H1 (cell line): ENCODE data around the gene TSPAN8. TPM values are rescaled to one million over a fixed set of nuclear protein-coding genes. Genes with fewer than 3 reads are reported as not detected.

Experiments used
- CTCF ChIA-PET: fragments of 300-600 bp; sonication (Branson Sonifier 250); formaldehyde crosslinking; loops from one replicate; lab custom pipeline; 2021; ENCODE audit not compliant: partially characterized antibody; lab: Charles Lee
- POLR2A ChIA-PET: fragments of 300-600 bp; sonication (Branson Sonifier 250); formaldehyde crosslinking; loops from one replicate; lab custom pipeline; 2021; ENCODE audit warnings: inconsistent platforms; ENCODE audit not compliant: partially characterized antibody; lab: Charles Lee
- DNase-seq, 2 experiments: peaks; one replicate each; pipeline versions ENCODE4 v3.0.0 to v3.0.0-alpha.2; 2010 to 2022; ENCODE audit warnings: low spot score in 2 of 2, low read depth in 1 of 2, mixed read lengths in 1 of 2
- FAIRE-seq: peaks from 2 replicates; lab custom pipeline; 2011; peaks lifted over from hg19 to GRCh38; lab: Jason Lieb, UNC
- H2AFZ ChIP-seq: 2 replicates; pipeline ENCODE4 v1.8.1; 2012; ENCODE audit warnings: low read length, inconsistent platforms
- H2AK5ac ChIP-seq: 2 replicates; pipeline ENCODE4 v1.6.1; 2013; ENCODE audit warnings: low read depth, low read length
- H2BK120ac ChIP-seq: replicated peaks from 2 replicates; pipeline ENCODE3; 2013; ENCODE audit warnings: low read depth, low read length, inconsistent platforms
- H2BK12ac ChIP-seq: 2 replicates; pipeline ENCODE4 v1.6.1; 2013; ENCODE audit warnings: low read depth, low read length
- H2BK15ac ChIP-seq: 2 replicates; pipeline ENCODE4 v1.6.1; 2013; ENCODE audit warnings: low read length
- H2BK20ac ChIP-seq: 2 replicates; pipeline ENCODE4 v1.6.1; 2013; ENCODE audit warnings: low read length
- H2BK5ac ChIP-seq: 2 replicates; pipeline ENCODE4 v1.6.1; 2013; ENCODE audit warnings: low read depth, low read length
- H3K14ac ChIP-seq: 2 replicates; pipeline ENCODE4 v1.6.1; 2013; ENCODE audit warnings: inconsistent platforms; ENCODE audit not compliant: insufficient read length
- H3K18ac ChIP-seq: 2 replicates; pipeline ENCODE4 v1.6.1; 2013; ENCODE audit warnings: low read length; ENCODE audit errors: extremely low read depth
- H3K23ac ChIP-seq: 2 replicates; pipeline ENCODE4 v1.6.1; 2013; ENCODE audit warnings: inconsistent platforms; ENCODE audit not compliant: insufficient read length
- H3K23me2 ChIP-seq: 2 replicates; pipeline ENCODE4 v1.6.1; 2013; ENCODE audit warnings: low read depth, low read length
- H3K27ac ChIP-seq: 2 replicates; pipeline ENCODE4 v1.6.1; 2011; ENCODE audit warnings: low read depth, low read length, inconsistent platforms
- H3K27me3 ChIP-seq, 4 experiments: replicated peaks in 1 of 4; 1 replicate in 1 of 4; 2 replicates in 3 of 4; pipeline versions ENCODE4 v1.6.1 to v1.8.1; 2011 to 2013; ENCODE audit warnings: low read length in 3 of 4, mild to moderate bottlenecking in 3 of 4, inconsistent platforms in 2 of 4, mixed read lengths in 2 of 4, moderate library complexity in 1 of 4; ENCODE audit not compliant: control insufficient read depth in 3 of 4, insufficient read depth in 3 of 4; ENCODE audit errors: extremely low read depth in 1 of 4
- H3K36me3 ChIP-seq, 4 experiments: 2 replicates each; pipeline versions ENCODE4 v1.6.1 to v1.8.1; 2011 to 2013; ENCODE audit warnings: mild to moderate bottlenecking in 4 of 4, low read length in 3 of 4, moderate library complexity in 2 of 4, control low read depth in 1 of 4, inconsistent platforms in 1 of 4; ENCODE audit not compliant: insufficient read depth in 4 of 4, control insufficient read depth in 2 of 4
- H3K4ac ChIP-seq: replicated peaks from 2 replicates; pipeline ENCODE3; 2013; ENCODE audit warnings: low read length, low read depth, mixed read lengths, inconsistent platforms; ENCODE audit not compliant: insufficient read length
- H3K4me1 ChIP-seq, 4 experiments: replicated peaks in 1 of 4; 1 replicate in 1 of 4; 2 replicates in 3 of 4; pipeline versions ENCODE4 v1.6.1 to v1.8.1; 2011 to 2013; ENCODE audit warnings: low read length in 3 of 4, inconsistent platforms in 2 of 4, mixed read lengths in 1 of 4; ENCODE audit not compliant: insufficient read depth in 4 of 4, control insufficient read depth in 3 of 4
- H3K4me2 ChIP-seq, 2 experiments: 2 replicates each; pipeline versions ENCODE4 v1.6.1 to v1.8.1; 2011 to 2013; ENCODE audit warnings: low read depth in 2 of 2, low read length in 2 of 2, control low read depth in 1 of 2, inconsistent platforms in 1 of 2, mild to moderate bottlenecking in 1 of 2; ENCODE audit not compliant: insufficient read depth in 1 of 2
- H3K4me3 ChIP-seq, 4 experiments: fragments of 200-600, 300-600 bp in 1 of 4; sonication (generic), shearing (Covaris generic), sonication (Bioruptor Twin) in 1 of 4; 2 replicates each; pipeline versions ENCODE4 v1.5.1 to v1.8.1; 2011 to 2016; ENCODE audit warnings: low read length in 4 of 4, low read depth in 3 of 4, control low read depth in 2 of 4, inconsistent platforms in 2 of 4, mild to moderate bottlenecking in 2 of 4, mixed read lengths in 1 of 4, moderate library complexity in 1 of 4; ENCODE audit not compliant: insufficient read depth in 2 of 4; ENCODE audit errors: extremely low read depth in 1 of 4
- H3K56ac ChIP-seq: replicated peaks from 2 replicates; pipeline ENCODE3; 2013; ENCODE audit warnings: low read depth, mild to moderate bottlenecking, mixed read lengths, low read length, inconsistent platforms; ENCODE audit not compliant: insufficient read length
- H3K79me1 ChIP-seq: 2 replicates; pipeline ENCODE4 v1.6.1; 2013; ENCODE audit warnings: low read depth, low read length, control low read depth
- H3K79me2 ChIP-seq, 2 experiments: 2 replicates each; pipeline versions ENCODE4 v1.6.1 to v1.8.1; 2012 to 2013; ENCODE audit warnings: low read length in 2 of 2, mild to moderate bottlenecking in 2 of 2, inconsistent platforms in 1 of 2; ENCODE audit not compliant: insufficient read depth in 2 of 2, control insufficient read depth in 1 of 2
- H3K9ac ChIP-seq, 4 experiments: replicated peaks in 1 of 4; 1 replicate in 1 of 4; 2 replicates in 3 of 4; pipeline versions ENCODE4 v1.6.1 to v1.8.1; 2011 to 2013; ENCODE audit warnings: low read depth in 3 of 4, low read length in 3 of 4, control low read depth in 2 of 4, mild to moderate bottlenecking in 2 of 4, moderate library complexity in 2 of 4, inconsistent platforms in 1 of 4; ENCODE audit errors: extremely low read depth in 1 of 4
- H3K9me3 ChIP-seq, 2 experiments: 2 replicates each; pipeline versions ENCODE4 v1.6.1 to v1.8.1; 2012 to 2013; ENCODE audit warnings: mild to moderate bottlenecking in 2 of 2, moderate library complexity in 2 of 2, control low read depth in 1 of 2, inconsistent platforms in 1 of 2, low read depth in 1 of 2, low read length in 1 of 2, mixed read lengths in 1 of 2; ENCODE audit not compliant: insufficient read depth in 2 of 2
- H4K20me1 ChIP-seq, 2 experiments: replicated peaks in 1 of 2; 2 replicates each; pipeline versions ENCODE3 to v1.8.1; 2011 to 2013; ENCODE audit warnings: inconsistent platforms in 2 of 2, low read length in 2 of 2, mild to moderate bottlenecking in 1 of 2; ENCODE audit not compliant: insufficient read depth in 2 of 2, control insufficient read depth in 1 of 2
- H4K5ac ChIP-seq: 2 replicates; pipeline ENCODE4 v1.6.1; 2013; ENCODE audit warnings: low read length, low read depth, mixed read lengths, inconsistent platforms; ENCODE audit not compliant: insufficient read length
- H4K8ac ChIP-seq: 2 replicates; pipeline ENCODE4 v1.8.0; 2013; ENCODE audit warnings: mild to moderate bottlenecking, moderate library complexity, low read length, inconsistent platforms; ENCODE audit not compliant: insufficient read depth; ENCODE audit errors: extremely low read depth
- H4K91ac ChIP-seq: replicated peaks from 2 replicates; pipeline ENCODE3; 2013; ENCODE audit warnings: low read length, mixed read lengths, inconsistent platforms; ENCODE audit not compliant: insufficient read length
- EGR1 ChIP-seq: IDR thresholded peaks from 2 replicates; pipeline ENCODE4 v1.6.1; 2011; ENCODE audit warnings: low read depth, low read length, borderline replicate concordance
- EZH2 ChIP-seq: fragments of 200-600 bp; sonication (generic); IDR thresholded peaks from 2 replicates; pipeline ENCODE4 v1.7.1; 2012; ENCODE audit warnings: low read depth, mild to moderate bottlenecking, moderate library complexity, low read length, inconsistent platforms; ENCODE audit not compliant: severe bottlenecking
- GABPA ChIP-seq: IDR thresholded peaks from 2 replicates; pipeline ENCODE4 v1.6.1; 2011; ENCODE audit warnings: mild to moderate bottlenecking, low read length, moderate library complexity, borderline replicate concordance; ENCODE audit not compliant: insufficient read depth
- MAX ChIP-seq: IDR thresholded peaks from 2 replicates; pipeline ENCODE4 v1.6.1; 2012; ENCODE audit warnings: inconsistent platforms
- POLR2A ChIP-seq, 2 experiments: IDR thresholded peaks; 1 replicate in 1 of 2; 2 replicates in 1 of 2; pipeline ENCODE4 v1.6.1; 2011; ENCODE audit warnings: low read depth in 2 of 2, low read length in 2 of 2, mild to moderate bottlenecking in 2 of 2; ENCODE audit errors: control extremely low read depth in 1 of 2
- POU5F1 ChIP-seq: IDR thresholded peaks from 2 replicates; pipeline ENCODE4 v1.6.1; 2011; ENCODE audit warnings: low read depth, mild to moderate bottlenecking, low read length, moderate library complexity
- RAD21 ChIP-seq, 2 experiments: IDR thresholded peaks in 1 of 2; conservative IDR thresholded peaks in 1 of 2; 2 replicates each; pipeline ENCODE4 v1.6.1; 2011; ENCODE audit warnings: low read depth in 2 of 2, low read length in 2 of 2, improper control_type of control experiment in 1 of 2, inconsistent platforms in 1 of 2, mild to moderate bottlenecking in 1 of 2, moderate library complexity in 1 of 2
- SIRT6 ChIP-seq: IDR thresholded peaks from one replicate; pipeline ENCODE4 v1.7.1; 2012; ENCODE audit warnings: low read length, inconsistent platforms
- SRF ChIP-seq: IDR thresholded peaks from 2 replicates; pipeline ENCODE4 v1.6.1; 2011; ENCODE audit warnings: mild to moderate bottlenecking, low read depth, low read length, moderate library complexity
- TEAD4 ChIP-seq: IDR thresholded peaks from 2 replicates; pipeline ENCODE4 v1.6.1; 2012; ENCODE audit warnings: low read depth, low read length, inconsistent platforms, mixed read lengths
- polyA plus RNA-seq, 7 experiments: library from polyadenylated mRNA; depleted of rRNA in 3 of 7; stranded (reverse) in 5 of 7; unstranded in 2 of 7; fragments of >200 nt in 5 of 7; fragments of 200-250 nt in 2 of 7; gene quantifications; 1 replicate in 5 of 7; 2 replicates in 1 of 7; 4 replicates in 1 of 7; pipeline versions ENCODE4 v1.2.1 to v1.2.3, GENCODE V29; 2011 to 2013; ENCODE audit warnings: missing spikeins in 2 of 7, mixed read lengths in 2 of 7
- total RNA-seq: library from RNA; stranded (reverse); fragmentation: NEBNext Ultra II Directional; extraction: Animal tissue kit (Norgen Biotek cat#: 25700); gene quantifications from 2 replicates; pipeline ENCODE4 v1.2.1, GENCODE V29; 2021
- TF ChIP-seq, protein P1 (sequence below), 3 experiments: IDR thresholded peaks; 1 replicate in 2 of 3; 2 replicates in 1 of 3; pipeline versions ENCODE4 v1.5.1 to v1.6.1; 2011; ENCODE audit warnings: low read length in 3 of 3, mild to moderate bottlenecking in 3 of 3, inconsistent platforms in 2 of 3, low read depth in 1 of 3, moderate library complexity in 1 of 3; ENCODE audit not compliant: insufficient read depth in 1 of 3; ENCODE audit errors: control extremely low read depth in 1 of 3
- TF ChIP-seq, protein P2 (sequence below): IDR thresholded peaks from 2 replicates; pipeline ENCODE4 v1.6.1; 2012; ENCODE audit warnings: inconsistent platforms

The TSPAN8 gene
- total and polyA plus RNA-seq, 2 of the 8 experiments (the other 6 are each of a cell fraction or from before 2014, with no cell fraction given) = not detected

- H4K5ac ChIP-seq = no peak overlapping the region
- no peaks in the 10 kb centered on the region for H4K20me1 ChIP-seq
- H3K79me1 ChIP-seq = no peaks in the 10 kb centered on the region
- H2AK5ac ChIP-seq = no peak overlapping the region
- no peak overlapping the region for H2BK20ac ChIP-seq
- H3K4me1 ChIP-seq = no peaks in the 10 kb centered on the region
- no peak overlapping the region for H4K8ac ChIP-seq
- ChIA-PET CTCF (no interaction called here), POLR2A (no interaction called here)
- H3K56ac ChIP-seq = no peak overlapping the region
- no peak overlapping the region for H2BK15ac ChIP-seq
- no peak overlapping the region for H3K4me3 ChIP-seq
- no peak overlapping the region for H2BK5ac ChIP-seq
- no peaks in the 10 kb centered on the region for H3K9me3 ChIP-seq
- no peak for DNase-seq
- H2AFZ ChIP-seq = no peak overlapping the region
- H3K23me2 ChIP-seq = no peaks in the 10 kb centered on the region
- H3K23ac ChIP-seq = no peak overlapping the region
- H4K91ac ChIP-seq = no peak overlapping the region
- H3K27me3 ChIP-seq = no peaks in the 10 kb centered on the region
- no peak for FAIRE-seq
- H3K14ac ChIP-seq = no peak overlapping the region
- H2BK120ac ChIP-seq = no peak overlapping the region
- H3K4ac ChIP-seq = no peak overlapping the region
- no peak overlapping the region for H3K18ac ChIP-seq
- H3K9ac ChIP-seq = no peak overlapping the region
- H3K79me2 ChIP-seq = no peaks in the 10 kb centered on the region
- no peak overlapping the region for H3K27ac ChIP-seq
- no peaks in the 10 kb centered on the region for H3K36me3 ChIP-seq
- H2BK12ac ChIP-seq = no peak overlapping the region
- H3K4me2 ChIP-seq = no peak overlapping the region
- TF ChIP-seq EGR1 (no peak), POLR2A (IDR thresholded peaks at IDR 0.05; ENCODE audit: control extremely low read depth in 1 of 2, low read depth in 2 of 2, low read length in 2 of 2) (no peak), EZH2 (no peak), SRF (no peak), GABPA (no peak), POU5F1 (no peak), MAX (no peak), SIRT6 (no peak), RAD21 (IDR thresholded peaks at IDR 0.05 in 1 of 2, conservative IDR thresholded peaks at IDR 0.05 in 1 of 2; ENCODE audit: low read depth in 2 of 2, low read length in 2 of 2) (no peak), TEAD4 (no peak)
- TF ChIP-seq, protein P1, sequence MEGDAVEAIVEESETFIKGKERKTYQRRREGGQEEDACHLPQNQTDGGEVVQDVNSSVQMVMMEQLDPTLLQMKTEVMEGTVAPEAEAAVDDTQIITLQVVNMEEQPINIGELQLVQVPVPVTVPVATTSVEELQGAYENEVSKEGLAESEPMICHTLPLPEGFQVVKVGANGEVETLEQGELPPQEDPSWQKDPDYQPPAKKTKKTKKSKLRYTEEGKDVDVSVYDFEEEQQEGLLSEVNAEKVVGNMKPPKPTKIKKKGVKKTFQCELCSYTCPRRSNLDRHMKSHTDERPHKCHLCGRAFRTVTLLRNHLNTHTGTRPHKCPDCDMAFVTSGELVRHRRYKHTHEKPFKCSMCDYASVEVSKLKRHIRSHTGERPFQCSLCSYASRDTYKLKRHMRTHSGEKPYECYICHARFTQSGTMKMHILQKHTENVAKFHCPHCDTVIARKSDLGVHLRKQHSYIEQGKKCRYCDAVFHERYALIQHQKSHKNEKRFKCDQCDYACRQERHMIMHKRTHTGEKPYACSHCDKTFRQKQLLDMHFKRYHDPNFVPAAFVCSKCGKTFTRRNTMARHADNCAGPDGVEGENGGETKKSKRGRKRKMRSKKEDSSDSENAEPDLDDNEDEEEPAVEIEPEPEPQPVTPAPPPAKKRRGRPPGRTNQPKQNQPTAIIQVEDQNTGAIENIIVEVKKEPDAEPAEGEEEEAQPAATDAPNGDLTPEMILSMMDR (IDR thresholded peaks at IDR 0.05; ENCODE audit: control extremely low read depth in 1 of 3, insufficient read depth in 1 of 3, low read depth in 1 of 3, low read length in 3 of 3) = no peak
- TF ChIP-seq, protein P2, sequence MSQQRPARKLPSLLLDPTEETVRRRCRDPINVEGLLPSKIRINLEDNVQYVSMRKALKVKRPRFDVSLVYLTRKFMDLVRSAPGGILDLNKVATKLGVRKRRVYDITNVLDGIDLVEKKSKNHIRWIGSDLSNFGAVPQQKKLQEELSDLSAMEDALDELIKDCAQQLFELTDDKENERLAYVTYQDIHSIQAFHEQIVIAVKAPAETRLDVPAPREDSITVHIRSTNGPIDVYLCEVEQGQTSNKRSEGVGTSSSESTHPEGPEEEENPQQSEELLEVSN = no peak
Measured at GRCh38 chr12:71174825-71175224, 17.0 kb upstream of the TSPAN8 start.
